HG03159 (cell line): ENCODE data around the gene CIAO2B.
"Not testable (repeated sequence)": the region's sequence is repeated elsewhere in the genome, so short reads cannot be mapped to it uniquely, and the experiment has no call there.

Source experiments
- ATAC-seq: cut with Tn5 transposase; IDR thresholded peaks from one replicate; pipeline ENCODE4 v1.9.1; 2021; ENCODE audit warnings: mild to moderate bottlenecking, moderate library complexity; ENCODE audit not compliant: unreplicated experiment

The CIAO2B gene

DNA sequence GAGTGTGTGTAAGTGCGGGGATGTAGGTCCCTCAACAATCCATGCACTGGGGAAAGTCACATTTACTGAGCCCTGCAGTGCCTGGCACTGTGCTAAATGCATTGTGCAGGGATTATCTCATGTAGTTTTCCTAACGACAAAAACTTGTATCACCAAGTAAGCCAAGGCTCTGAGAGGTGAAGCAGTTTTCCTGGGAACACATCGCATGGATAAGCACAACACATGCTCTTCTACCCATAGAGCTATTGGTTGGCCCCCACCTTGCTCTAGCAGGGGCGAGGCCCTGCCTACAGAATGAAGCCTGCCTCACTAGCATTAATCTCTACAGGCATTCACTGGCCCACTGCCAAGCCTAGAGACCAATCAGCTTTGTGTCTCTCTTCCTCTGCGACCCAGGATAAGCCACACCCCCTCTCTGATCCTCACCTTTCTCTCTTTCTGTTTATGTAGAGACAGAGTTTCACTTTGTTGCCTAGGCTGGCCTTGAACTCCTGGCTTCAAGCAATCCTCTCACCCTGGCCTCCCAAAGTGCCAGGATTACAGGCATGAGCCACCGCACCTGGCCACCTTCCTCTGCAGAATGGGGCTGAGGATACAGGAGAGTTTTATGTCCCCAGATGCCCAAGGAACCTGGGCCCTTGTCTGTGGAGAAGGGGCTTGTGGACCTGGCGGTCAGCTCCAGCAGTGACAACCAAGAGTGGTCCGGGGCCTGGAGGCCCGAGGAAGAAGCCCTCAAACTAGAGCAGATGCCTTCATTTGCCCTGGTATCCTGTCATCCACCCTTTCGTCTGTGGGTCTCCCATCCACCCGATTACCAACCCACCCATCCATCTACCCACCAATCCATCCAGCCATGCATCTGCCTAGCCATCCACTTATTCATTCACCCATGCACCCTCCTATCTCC is 28.3 kb downstream of the CIAO2B start:
- no peak for ATAC-seq

DNA sequence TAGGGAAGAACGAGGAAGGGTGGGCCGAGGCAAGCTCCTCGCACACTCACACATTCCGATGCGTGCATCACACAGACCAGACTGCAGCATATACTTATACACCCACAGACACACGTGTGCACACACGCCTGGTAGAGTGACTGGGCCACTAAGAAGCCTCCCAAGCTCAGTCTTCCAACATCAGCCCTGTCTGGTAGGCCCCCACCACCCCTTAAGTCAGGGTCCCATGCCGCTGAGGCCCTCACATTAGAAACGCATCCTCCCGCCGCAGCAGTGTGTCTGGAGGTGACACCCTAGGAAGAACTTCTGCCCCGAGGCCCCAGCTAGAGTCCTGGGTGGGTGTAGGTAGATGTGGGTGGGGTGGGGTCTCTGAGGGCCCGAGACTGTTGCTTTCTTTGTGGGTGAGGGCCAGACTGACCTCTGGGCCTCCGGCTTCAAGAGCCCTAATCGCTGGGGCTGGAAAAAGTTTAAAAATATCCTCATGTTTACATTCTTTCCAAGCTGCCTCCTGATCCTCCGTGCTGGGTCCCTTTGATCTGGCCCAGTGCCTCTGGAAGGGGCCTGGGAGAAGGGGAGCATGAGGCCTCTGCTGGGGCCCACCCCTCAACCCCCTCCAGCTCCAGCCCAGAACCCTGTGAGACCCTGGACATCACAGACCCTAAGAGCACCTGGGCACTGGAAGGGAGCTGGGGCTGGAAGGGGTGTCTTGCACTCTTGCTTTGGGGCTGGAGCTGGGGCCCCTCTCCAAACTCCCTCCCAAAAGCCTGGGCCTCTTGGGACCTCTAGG is 29.2 kb downstream of the CIAO2B start:
- ATAC-seq = no peak

DNA sequence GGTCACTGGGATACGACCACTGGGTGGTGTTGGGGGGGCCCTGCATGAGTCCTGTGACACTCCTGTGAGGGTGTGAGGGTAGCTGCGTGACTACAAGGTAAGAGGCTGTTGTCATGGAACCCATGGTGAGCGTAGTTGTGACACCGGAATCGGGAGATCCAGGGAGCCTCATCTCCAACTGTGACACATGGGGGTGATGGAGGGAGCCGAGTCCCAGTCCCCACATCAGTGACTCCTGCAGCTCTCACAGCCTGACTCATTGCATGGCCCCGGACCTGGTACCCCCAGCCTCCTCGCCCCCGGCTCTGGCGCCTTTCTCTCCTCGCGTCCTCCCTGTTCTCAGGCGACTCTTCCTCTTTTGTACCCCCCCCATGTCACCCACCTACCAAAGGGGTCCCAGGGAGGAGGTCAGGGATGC is 29.8 kb downstream of the CIAO2B start:
- no peak for ATAC-seq

DNA sequence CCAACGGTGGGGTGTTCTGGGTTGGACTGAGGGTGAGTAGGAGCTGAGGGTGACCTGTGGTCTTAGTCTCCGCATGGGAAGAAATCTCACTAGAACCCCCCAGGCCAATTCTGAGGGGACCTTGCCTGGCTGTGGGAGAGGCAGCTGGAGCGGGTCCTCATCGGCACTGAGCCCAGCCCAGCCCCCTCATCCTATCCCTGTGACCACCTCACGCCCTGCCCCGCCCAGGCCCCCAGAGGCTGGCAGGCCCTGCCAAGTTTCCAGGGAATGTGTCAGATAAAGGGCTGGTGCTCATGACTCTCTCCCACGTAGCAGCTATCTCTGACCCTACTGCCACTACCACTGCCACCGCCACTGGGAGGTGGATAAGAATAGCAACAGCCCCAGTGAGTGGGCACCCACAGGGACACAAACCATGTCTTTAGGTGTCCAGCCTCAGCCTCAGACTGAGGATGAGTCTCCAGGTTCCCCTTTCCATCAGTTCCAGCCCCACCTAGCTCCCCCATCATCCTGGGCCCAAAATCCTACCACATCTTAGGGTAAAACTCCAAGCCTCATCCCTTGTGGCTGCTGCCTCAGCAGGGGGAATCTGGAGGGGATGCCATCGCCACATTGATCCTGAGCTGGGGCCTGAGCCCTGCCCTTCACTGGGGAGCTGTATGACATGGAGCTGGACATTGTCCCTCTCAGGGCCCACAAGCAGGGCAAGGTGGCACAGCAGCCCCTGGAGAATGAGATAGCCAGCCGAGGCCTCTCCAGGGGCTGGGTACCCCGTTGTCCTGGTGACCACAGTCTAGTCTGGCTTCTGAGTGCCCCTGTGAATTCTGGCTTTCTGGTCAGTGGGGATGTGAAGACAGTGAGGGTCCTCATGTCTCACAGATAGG is 30.4 kb downstream of the CIAO2B start:
- no peak for ATAC-seq

DNA sequence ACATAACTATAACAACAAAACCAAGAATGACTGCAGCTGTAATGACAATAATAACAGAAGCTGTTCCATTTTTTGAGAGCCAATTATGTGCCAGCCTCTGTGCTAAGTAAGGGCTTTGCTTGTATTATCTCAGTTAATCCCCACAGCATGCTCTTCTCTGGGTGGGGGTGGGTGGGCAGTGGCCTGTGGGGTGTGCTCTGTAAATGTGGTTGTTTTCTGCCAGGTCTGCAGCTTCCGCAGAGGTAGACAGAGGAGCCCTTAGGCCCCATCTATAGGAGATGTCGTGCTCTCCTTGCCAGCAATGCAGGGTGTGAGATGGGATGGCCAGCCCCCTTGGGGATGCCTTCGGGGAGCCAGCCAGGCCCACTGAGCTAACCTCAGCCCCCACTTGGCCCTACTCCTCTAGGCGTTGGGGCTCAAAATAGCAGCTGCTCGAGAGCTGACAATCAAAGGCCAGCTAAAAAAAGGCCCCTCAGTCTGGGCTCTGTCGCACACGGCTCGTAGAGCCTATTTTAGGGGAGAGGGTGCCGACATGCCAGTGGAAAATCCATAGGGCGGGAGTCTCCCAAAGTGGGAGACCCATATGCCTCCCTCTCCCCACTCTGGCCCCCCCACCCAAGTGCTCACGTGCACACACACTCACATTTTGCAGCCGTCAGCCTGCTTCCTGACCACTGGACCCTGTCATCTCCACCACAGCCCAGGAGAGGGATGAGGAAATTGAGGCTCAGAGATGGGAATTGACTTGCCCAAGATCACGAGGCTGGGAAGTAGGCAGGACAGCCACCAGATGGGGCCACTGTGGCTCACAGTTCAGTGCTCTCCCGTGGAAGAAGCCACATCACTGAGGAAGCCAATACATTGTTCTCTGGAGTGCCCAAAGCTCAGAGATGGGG is 31.3 kb downstream of the CIAO2B start:
- ATAC-seq = no peak

DNA sequence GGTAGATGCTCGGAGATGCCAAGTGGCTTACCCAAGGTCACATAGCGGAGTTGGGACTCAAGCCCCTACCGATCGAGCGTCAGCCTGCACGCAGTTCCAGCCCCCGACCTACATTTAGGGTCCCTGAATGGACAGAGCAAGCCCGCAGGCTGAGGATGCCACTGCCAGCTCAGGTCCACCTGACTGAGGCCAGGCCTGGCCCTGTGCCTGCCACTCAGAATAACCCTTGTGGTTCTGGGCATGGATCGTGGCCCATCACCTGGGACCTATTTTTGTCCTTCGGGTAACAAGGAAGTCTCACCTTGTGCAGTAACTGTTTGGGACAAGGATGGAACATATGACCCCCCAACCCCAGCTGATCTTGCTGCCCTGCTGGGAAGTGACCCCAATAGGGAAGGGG is 32.6 kb downstream of the CIAO2B start:
- ATAC-seq = no peak

DNA sequence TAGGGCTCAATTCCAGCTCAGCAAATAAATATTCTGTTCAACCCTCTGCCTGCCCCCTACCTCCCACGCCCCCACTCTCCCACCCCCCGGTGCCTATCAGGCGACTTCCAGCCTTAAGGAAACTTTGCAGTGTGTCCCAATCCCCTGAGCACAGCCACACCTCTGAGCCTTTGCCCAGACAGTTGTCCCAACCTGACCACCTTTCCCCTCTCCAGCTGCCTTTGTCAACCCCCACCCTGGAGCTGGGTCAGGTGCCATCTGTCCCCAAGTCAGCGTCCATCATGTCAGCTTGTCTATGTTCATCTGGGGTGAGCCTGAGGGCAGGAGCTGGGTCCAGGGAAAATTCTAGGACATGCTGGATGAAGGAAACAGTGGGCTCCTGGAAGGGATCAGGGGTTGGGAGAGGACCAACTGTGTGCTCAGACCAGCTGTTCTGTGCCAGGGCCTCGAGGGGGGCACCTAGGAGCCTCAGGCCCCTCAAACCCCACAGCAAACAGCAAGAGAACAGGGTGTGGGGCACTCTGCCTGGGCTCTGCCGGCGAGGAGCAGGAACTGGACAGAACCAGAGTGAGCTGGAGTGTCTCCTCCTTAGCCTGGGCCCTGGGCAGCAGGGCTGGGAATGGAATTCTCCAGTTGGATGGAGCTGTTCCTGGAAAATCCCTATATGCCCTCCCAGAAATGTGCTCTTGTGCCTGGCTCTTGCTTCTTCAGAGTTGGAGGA is 33.3 kb downstream of the CIAO2B start:
- ATAC-seq = no peak

DNA sequence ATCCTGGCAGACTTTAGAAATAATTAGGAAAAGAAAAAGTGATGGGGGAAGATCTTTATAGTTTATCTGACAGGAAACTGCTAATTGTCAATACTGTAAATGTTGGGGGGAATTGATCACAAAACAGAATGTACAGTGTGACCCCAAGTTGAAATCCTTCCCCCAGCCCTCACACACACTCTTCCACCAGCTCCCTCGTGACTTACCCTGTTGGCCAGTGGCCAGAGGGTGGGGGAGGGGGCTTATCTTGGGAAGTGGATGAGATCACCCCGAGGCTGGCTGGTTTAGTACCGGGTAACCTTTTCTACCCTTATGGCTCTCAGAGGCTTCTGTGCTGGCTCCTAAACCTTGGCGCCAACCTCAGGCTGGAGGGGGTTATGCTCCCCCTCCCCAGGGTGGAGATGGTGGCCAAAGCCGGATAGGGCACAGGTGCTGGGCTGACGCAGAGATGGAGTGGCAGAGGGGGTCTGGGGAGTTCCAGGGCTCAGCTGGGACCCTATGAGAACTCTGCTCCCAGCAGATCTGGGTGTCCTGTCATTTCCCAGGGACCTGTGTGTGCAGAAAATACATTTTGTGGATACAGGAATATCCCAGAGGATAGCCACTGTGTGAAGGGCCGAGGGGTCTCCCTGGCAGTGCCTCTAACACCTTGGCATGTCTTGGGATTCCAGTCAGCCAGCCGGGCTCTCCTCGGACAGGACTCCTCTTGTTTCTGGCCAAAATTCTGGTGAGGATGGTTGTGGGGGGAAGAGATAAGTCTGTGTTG is 34.1 kb downstream of the CIAO2B start:
- no peak for ATAC-seq

DNA sequence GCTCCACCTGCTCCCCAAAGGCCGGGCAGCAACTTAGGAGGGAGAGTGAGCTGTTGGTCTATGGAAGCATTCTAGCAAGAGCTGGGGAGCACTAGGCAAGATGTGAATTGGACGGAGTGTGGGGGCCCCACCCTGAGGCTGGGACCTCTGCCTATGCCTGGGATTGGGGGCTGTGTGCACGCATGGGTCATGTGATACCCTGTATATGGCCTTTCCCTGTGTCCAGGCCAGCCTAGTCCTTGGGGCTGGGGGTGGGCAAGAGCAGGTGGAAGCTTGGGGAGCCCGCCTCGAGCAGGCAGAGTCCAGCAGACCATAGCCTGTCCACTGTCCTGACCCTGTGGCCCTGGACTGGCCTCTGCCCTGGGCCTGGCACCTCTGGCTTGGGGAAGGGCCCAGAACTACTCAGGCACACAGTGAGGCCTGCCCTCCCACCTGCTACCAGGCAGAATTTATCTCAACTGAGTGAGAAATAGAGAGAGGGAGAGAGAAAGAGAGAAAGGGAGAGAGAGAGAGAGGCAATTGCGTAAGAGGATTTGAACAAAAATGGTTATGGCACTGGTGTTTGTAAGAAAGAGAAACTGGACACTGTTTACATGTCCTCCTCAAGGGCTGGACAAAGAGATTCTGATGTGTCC is 34.8 kb downstream of the CIAO2B start:
- no peak for ATAC-seq

DNA sequence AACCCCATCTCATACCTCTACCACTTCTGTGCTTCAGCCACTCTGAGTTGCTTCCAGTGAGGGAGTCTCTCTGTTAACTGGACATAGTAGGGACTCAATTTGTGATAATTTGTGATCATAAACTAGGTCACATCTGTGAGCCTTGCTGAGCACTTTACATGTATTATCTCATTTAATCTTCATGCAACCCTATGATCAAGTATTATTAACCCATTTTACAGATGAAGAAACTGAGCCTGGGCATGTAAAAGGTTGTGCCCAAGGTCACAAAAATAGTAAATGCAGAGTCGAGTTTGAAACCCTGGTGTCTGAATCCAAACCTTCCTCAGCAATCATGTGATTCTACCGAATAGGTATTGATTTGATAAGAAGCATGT is 35.3 kb downstream of the CIAO2B start:
- ATAC-seq = no peak

DNA sequence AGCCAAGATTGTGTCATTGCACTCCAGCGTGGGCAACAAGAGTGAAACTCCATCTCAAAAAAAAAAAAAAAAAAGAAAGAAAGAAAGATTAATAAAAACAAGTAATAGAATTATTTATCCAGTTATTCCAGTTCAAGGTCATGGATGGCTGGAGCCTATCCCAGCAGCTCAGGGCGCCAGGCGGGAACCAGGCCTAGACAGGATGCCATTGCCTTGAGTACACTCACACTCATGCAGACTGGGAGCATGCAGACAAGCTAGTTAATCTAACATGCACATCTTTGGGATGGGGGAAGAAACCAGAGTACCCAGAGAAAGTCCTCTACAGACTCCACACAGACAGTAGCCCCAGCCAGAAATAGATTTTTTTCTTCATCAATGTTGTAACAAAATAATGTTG is 36.0 kb downstream of the CIAO2B start:
- ATAC-seq = no peak

DNA sequence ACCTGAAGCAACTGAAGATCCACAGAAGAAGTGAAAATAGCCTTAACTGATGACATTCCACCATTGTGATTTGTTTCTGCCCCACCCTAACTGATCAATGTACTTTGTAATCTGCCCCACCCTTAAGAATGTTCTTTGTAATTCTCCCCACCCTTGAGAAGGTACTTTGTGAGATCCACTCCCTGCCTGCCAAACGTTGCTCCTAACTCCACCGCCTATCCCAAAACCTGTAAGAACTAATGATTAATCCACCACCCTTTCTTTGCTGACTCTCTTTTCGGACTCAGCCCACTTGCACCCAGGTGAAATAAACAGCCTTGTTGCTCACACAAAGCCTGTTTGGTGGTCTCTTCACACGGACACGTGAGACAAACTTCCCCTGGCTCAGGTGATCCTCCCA is 37.5 kb downstream of the CIAO2B start:
- ATAC-seq = not testable (repeated sequence)

DNA sequence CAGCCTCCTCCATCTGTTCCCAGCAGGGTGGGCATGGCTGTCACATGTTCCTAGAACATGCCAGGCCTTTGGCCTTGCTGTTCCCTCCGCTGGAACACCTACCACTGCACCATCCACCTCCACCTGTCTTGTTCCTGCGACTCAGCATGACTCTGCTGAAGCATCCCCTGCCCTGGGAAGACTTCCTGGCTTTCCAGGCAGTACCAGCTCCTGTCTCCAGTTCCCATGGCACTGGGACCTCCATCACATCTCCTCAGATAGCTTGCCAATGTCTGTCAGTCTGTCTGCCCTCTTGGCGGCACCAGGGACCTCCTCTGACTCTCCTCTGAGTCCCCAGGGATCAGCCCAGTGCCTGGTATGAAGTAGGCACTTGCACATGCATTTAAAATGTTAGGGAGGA is 38.2 kb downstream of the CIAO2B start:
- ATAC-seq = no peak

DNA sequence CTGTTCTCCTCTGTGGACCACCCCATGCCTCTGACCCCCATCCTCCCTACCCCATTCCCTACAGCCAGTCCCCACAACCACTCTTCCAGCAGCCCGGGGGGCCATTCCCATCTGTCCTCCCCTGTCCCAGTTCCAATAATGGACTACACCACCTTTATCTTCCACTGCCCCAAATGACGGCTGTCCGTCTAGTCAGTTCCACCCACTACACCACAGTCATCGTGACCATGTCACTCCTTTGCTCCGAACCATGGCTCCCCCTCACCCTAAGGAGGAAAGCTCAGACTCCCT is 38.6 kb downstream of the CIAO2B start:
- no peak for ATAC-seq

DNA sequence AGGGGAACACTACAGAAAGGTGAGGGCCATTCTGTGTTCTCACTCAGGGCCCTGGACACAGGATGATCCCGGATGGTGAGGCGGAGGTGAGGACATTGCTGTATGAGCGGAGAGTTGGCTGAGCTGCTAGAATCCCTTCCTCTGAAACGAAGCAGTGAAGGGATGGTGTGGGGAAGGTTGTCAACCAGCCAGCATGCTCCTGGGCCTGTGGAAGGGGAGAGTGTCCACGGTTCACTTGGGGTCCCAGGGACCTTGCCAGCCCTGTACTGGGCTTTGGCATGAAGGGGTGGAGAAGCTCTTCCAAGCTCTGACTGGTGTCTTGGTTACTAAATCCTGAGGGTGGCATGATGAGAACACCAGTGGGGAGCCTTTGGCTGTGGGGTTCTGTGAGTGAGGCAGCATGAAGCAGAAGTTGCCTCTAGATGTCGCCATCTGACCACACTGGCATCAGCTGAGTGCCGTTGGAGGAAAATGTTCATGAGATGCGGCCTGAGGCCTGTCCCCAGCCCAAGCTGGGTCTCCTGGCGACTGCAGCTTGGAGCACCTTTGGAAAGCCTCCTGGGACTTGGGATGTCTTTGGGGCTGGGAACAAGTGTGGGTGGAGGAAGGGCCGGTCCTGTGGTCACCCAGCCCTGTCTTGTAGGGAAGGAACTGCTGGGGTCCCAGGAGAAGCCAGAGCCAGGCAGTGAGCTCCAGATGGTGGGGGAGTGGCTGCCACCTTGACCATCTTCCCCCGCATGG is 39.1 kb downstream of the CIAO2B start:
- ATAC-seq = no peak

DNA sequence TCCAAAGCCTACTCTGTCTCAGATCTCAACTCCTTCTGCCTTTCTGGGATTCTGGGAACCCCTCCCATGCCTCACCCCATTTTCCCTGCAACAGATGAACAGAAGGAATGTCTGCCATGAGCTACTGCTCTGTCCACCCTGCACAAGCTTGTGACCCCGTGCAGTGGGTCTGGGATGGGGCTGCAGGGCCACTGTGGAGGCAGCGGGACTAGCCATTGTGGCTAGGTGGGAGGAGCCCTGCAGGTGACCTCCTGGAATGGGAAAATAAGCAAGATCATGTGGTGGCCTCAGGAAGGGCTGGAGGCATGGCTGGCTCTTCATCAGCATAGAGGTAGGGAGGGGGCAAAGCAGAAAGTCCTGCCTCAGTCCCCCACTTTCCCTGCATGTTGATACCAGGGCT is 40.1 kb downstream of the CIAO2B start:
- ATAC-seq = no peak

DNA sequence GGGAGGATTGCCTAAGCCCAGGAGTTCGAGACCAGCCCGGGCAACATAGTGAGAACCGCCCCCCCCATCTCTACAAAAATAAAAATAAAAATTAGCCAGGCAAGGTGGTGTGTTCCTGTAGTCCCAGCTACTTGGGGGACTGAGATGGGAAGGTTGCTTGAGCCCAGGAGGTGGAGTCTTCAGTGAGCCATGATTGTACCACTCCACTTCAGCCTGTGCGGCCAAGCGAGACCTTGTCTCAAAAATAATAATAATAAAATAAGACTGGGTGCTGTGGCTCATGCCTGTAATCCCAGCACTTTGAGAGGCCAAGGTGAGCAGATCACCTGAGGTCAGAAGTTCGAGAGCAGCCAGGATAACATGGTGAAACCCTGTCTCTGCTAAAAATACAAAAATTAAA is 42.4 kb downstream of the CIAO2B start:
- ATAC-seq = no peak

DNA sequence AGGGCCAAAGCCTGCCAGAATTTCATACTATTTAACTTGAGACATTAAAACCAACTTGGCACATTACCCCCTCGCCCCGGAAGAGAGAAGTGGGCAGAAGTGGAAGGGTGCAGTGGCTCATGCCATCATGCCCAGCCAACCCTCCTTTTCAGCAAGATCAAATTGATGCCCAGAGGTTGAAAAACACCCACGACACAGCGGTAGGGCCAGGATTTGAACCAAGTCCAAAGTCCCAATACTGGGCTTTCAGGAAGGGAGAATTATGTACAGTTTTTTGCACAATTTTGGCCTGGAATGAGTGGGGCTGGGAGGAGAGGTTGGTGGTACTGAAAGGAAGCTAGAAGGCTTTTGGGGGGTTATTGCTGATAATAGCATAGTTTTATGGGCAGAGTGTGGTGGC is 42.8 kb downstream of the CIAO2B start:
- ATAC-seq = no peak
